HG03095 (cell line): ENCODE data around the gene MFAP4.
A peak's percentile ranks its signal among the peaks of the same experiment; 100 is the strongest.

Experiments
- ATAC-seq: cut with Tn5 transposase; IDR thresholded peaks from one replicate; pipeline ENCODE4 v1.9.1; 2021; ENCODE audit warnings: moderate library complexity; ENCODE audit not compliant: unreplicated experiment

MFAP4 gene

DNA sequence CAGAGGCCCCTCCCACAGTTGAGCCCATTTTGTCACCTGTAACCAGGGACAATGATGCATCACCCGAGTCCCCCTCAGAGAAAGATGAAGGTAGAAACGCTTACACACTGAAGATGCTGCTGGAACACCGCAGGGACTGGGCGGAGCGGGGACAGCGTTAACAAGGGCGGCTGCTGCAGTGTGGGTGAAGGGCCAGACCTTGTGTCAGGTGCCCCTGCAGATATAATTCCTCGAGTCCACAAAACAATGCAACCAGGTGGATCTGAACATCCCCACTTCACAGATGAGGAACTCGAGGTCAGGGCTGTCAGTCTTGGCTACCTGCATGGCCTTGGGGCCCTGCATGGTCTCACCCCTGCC, 15.0 kb downstream of the MFAP4 start:
- no peak for ATAC-seq

- ATAC-seq, result no peak
These were observed 15.6 kb downstream of the MFAP4 start for GRCh38 chr17:19371259-19372010.

DNA sequence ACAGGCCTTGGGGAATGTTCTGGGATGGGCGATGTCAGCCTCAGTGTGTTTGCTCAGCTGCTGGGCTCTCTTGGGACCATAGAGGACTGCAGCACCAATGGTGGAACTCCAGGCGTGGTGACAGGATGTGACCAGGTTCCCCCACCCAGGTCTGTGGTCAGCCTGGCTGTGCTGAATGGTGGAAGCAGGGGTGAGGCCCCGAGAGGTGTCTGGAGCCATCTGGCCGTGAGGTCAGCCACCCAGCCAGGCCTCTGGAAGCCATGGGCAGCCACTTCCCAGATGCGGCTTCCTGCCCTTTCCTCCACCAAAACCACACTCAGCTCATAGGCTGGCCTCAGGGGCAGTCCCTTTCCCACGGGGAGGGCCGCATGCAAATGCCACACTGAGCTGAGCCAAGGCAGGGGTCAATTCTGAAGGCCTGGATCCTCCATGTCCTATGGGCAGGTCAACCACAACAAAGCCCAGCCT, 16.5 kb downstream of the MFAP4 start:
- peak; percentile 61 for ATAC-seq

DNA sequence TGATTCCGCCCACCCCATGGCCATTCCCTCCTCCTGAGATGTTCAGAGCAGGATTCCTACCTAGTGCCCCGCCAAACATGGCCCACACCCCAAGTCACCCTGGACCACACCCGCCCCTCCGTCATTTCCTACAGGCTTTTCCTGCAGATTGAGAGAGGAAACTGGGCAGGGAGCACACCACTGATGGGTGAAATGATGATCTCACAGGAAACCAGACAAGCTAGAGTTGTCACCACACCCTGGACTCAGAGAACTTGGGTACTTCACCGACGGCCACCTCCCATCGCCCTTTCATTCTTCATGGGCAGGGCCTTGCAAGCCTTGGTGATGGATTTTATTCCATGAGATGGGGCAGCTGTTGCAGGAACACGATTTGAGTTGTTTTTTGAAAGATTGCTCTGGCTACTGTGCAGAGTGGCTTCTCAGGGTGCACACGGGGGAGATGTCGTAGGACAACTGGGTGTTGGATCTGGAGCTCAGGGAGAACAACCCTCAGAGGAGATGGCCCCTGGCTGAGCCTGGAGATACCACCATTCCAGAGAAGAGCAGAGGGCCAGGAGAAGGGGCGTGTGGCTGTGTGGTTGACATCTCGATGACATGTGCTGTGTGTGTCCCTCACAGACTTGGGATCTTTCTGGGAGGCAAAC, 17.0 kb downstream of the MFAP4 start:
- no peak for ATAC-seq

GRCh38 chr17:19369107-19369778, 17.7 kb downstream of the MFAP4 start:
- ATAC-seq, result no peak

DNA sequence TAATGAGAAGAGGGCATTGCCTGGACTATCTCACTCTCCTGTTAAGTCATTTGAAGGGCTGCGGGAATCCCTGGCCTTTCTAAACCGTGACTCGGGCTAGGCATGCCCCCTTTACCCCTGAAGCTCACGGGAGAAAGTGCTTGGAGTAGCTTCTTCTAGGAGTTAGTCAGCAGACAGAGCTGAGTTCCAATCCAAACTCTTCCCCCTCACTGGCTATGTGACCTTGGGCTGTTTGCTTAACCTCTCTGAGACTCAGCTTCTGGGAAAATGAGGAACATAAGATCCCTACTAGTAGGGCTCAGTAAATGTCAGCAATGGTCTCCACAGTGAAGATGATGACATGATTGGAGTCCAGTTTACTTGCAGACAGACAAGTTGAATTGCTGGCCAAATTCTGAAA, 18.8 kb downstream of the MFAP4 start:
- ATAC-seq, result no peak

DNA sequence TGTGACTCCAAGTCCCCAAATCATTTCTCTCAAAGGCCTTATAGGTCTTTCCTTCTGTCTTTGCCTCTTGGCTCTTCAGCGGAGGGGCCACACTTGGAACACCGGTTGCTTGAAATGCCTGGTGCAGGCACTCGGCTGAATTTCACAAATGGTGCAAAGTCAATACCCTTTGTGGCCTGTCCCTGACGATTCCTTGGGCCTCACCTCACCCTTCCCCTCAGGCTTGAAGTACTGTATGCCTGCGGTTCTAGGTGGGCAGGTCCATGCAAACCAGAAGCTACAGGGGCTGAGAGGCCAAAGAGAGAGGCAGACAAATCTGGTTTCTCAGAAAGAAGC, 20.4 kb downstream of the MFAP4 start:
- ATAC-seq, result no peak

- ATAC-seq, result no peak
These were observed 21.0 kb downstream of the MFAP4 start for GRCh38 chr17:19365833-19366636.

DNA sequence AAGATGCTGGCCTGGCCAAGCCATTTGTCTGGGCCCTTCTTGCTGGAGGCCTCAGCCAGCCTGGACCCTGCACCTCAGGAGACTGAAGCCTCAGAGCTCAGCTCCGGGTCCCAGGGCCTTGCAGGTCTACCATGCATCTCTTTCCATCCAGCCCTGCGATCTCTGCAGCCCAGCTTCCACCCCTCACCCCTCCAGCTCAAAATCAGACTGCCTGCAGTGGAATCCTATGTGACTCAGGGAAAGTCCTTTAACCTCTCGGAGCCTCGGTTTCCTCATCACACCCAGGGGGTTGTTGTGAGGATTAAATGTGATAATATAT, 21.5 kb downstream of the MFAP4 start:
- ATAC-seq, result no peak

DNA sequence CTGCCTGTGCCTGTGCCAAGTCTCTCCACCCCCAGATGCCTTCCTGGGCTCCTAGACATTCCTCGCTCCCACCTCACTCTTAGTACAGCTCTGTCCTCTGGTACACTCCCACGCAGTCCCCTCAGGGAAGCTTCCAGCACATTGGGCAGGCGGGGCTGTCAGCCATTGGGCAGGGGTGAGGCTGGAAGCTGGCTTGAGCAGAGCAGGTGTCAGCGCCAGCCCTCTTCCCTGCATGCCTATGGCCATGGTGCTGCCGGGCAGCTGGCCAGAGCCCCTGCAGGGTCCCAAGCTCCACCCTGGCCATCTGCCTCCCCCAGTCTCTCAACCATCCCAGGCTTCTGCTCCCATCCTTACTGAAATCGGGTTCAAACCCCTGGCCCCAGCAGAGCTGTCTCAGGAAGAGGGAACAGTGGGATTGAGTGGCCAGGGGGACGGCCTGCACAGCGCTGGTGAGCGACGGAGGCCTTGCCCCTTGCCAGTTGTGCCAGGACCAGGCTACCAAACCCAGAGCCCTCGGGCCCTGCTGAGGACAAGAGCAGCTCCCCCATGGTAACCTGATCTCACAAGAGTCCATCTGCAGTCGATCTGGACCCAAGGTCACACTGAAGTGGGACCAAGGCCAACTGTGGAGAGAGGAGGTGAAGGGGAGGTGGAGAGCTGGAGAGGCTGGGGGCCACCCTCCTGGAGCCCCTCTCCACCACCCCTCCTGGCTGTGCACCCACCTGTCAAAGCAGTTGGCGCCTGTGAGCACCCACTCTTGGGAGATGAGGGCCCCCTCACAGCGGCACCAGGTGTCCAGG, 22.1 kb downstream of the MFAP4 start:
- no peak for ATAC-seq

GRCh38 chr17:19363460-19364035, 23.4 kb downstream of the MFAP4 start:
- no peak for ATAC-seq

- ATAC-seq, result no peak
These were observed 23.9 kb downstream of the MFAP4 start for GRCh38 chr17:19363114-19363438.

GRCh38 chr17:19362277-19363113, 24.5 kb downstream of the MFAP4 start, which contains the start of gene B9D1:
B9D1 (minus strand) TSS chr17:19362723; CDS start chr17:19362569, 154 bp downstream.
- ATAC-seq, result peak; percentile 68

GRCh38 chr17:19361944-19362276, 25.1 kb downstream of the MFAP4 start:
- ATAC-seq, result no peak

GRCh38 chr17:19361326-19361725, 25.7 kb downstream of the MFAP4 start:
- ATAC-seq, result no peak

DNA sequence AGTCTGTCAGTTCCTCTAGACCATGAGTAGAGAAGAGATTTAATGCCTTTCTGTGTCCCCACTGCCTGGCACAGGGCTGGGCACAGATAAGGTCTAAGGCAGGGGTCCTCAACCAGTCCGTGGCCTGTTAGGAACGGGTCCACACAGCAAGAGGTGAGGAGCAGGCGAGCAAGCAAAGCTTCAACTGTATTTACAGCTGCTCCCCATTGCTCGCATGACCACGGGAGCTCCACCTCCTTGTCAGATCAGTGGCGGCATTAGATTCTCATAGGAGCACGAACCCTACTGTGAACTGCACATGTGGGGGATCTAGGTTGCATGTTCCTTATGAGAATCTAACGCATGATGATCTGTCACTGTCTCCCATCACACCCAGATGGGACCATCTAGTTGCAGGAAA, 26.2 kb downstream of the MFAP4 start:
- ATAC-seq, result no peak

- no peak for ATAC-seq
These were observed 27.1 kb downstream of the MFAP4 start for GRCh38 chr17:19359856-19360255.

DNA sequence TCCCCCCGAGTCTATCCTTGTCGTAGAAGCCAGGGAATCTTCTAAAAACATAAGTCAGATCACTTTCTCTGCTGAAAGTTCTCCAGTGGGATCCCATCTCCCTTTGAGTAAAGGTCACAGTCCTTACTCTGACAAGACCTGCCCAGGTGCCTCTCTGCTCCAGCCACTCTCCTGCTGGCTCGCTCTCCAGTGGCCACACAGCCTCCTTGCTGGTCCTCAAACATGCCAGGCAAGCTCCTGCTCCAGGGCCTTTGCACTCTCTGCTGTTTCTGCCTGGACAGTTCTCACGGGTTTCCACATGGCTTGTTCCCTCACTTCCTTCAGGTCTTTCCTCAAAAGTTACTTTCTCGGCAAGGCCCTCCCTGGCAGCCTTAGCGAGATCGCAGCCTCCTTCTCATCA, 27.8 kb downstream of the MFAP4 start:
- no peak for ATAC-seq

GRCh38 chr17:19357761-19358160, 29.2 kb downstream of the MFAP4 start:
- no peak for ATAC-seq

- ATAC-seq, result no peak
These were observed 29.6 kb downstream of the MFAP4 start for GRCh38 chr17:19357351-19357750.
